Type B pancreatic cell (in vitro differentiated cells): ENCODE data around the gene KIF20B. TPM values are rescaled to one million over a fixed set of nuclear protein-coding genes. Genes with fewer than 3 reads are reported as not detected.

ENCODE experiments used
- DNase-seq: peaks from one replicate; pipeline ENCODE4 v3.0.0; 2021; ENCODE audit warnings: mixed read lengths; ENCODE audit not compliant: unreplicated experiment; ENCODE audit errors: extremely low spot score
- H3K27ac Mint-ChIP-seq: 2 replicates; pipeline ENCODE4 v1.8.0; 2021; ENCODE audit warnings: mild to moderate bottlenecking, mixed read lengths
- H3K27me3 Mint-ChIP-seq: 2 replicates; pipeline ENCODE4 v1.8.0; 2021; ENCODE audit warnings: mixed read lengths
- H3K36me3 Mint-ChIP-seq: 2 replicates; pipeline ENCODE4 v1.8.0; 2021; ENCODE audit warnings: mixed read lengths
- H3K4me1 Mint-ChIP-seq: one replicate; pipeline ENCODE4 v1.8.0; 2021; ENCODE audit warnings: mixed read lengths; ENCODE audit not compliant: unreplicated experiment
- H3K4me3 Mint-ChIP-seq: 2 replicates; pipeline ENCODE4 v1.8.0; 2021; ENCODE audit warnings: mild to moderate bottlenecking, mixed read lengths
- H3K9me3 Mint-ChIP-seq: 2 replicates; pipeline ENCODE4 v1.8.0; 2021; ENCODE audit warnings: mixed read lengths
- CTCF ChIP-seq: fragments of 200-600 bp; sonication (generic); conservative IDR thresholded peaks from 2 replicates; pipeline ENCODE4 v1.5.0; 2021; ENCODE audit warnings: antibody characterized with exemption, mild to moderate bottlenecking
- total RNA-seq: library from RNA; stranded (reverse); gene quantifications from 2 replicates; pipeline ENCODE4 v1.2.1, GENCODE V29; 2021; ENCODE audit warnings: low replicate concordance

Gene KIF20B
- total RNA-seq, 1 donor from 2014 or later: 36.9 TPM

GRCh38 chr10:89738551-89739209, 37.3 kb downstream of the KIF20B start:
- DNase-seq: no peak
- no peak overlapping the region for H3K27ac Mint-ChIP-seq
- no peaks in the 10 kb centered on the region for H3K9me3 Mint-ChIP-seq
- H3K27me3 Mint-ChIP-seq: no peaks in the 10 kb centered on the region
- no peak for TF ChIP-seq CTCF
- H3K4me1 Mint-ChIP-seq: no peaks in the 10 kb centered on the region
- H3K4me3 Mint-ChIP-seq: no peak overlapping the region
- peaks cover 20% of the 10 kb centered on the region for H3K36me3 Mint-ChIP-seq

DNA sequence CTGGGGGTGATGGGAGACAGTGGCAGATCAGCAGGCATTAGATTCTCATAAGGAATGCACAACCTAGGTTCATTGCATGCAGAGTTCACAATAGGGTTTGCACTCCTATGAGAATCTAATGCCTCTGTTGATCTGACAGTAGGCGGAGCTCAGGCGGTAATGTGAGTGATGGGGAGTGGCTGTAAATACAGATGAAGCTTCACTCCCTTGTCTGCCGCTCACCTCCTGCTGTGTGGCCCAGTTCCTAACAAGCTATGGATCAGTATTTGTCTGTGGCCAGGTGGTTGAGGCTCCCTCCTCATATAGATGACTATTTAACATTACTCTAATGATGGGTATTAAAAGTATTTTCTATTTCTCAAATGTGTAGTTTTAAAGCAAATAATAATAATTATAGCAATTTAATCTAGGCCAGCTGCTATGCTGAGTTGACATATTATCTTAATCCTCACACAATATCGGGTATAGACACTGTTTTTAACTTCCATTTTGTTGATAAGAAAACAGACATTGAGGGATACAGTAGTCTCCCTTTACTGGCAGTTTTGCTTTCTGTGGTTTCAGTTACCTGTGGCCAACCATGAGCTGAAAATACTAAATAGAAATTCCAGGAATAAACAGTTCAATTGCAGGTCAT, 39.9 kb downstream of the KIF20B start:
- H3K4me3 Mint-ChIP-seq: no peak overlapping the region
- no peaks in the 10 kb centered on the region for H3K9me3 Mint-ChIP-seq
- H3K27ac Mint-ChIP-seq: no peak overlapping the region
- no peaks in the 10 kb centered on the region for H3K4me1 Mint-ChIP-seq
- DNase-seq: no peak
- H3K36me3 Mint-ChIP-seq: peaks cover 32% of the 10 kb centered on the region
- TF ChIP-seq CTCF: no peak
- no peaks in the 10 kb centered on the region for H3K27me3 Mint-ChIP-seq

DNA sequence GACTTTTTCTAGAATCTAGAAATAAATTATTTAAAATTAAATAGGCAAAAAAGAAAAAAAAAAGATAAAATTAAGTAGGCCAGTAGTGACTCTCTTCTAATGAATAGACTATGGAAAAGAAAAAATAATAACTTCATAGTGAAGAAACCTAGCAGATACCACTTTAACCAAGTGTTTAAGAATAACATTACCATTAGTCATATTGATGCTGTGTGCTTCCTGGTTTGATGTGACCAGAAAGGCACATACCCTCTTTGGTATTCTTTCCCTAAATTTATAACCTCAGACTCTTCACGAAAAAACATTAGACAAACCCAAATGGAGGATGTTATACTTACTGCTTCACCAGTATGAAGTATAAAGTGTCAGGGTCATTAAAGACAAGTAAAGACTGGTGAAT, 42.6 kb downstream of the KIF20B start:
- DNase-seq: no peak
- H3K27me3 Mint-ChIP-seq: no peaks in the 10 kb centered on the region
- TF ChIP-seq CTCF: no peak
- no peak overlapping the region for H3K27ac Mint-ChIP-seq
- H3K36me3 Mint-ChIP-seq: peaks cover 20% of the 10 kb centered on the region
- no peaks in the 10 kb centered on the region for H3K9me3 Mint-ChIP-seq
- no peaks in the 10 kb centered on the region for H3K4me1 Mint-ChIP-seq
- no peak overlapping the region for H3K4me3 Mint-ChIP-seq

DNA sequence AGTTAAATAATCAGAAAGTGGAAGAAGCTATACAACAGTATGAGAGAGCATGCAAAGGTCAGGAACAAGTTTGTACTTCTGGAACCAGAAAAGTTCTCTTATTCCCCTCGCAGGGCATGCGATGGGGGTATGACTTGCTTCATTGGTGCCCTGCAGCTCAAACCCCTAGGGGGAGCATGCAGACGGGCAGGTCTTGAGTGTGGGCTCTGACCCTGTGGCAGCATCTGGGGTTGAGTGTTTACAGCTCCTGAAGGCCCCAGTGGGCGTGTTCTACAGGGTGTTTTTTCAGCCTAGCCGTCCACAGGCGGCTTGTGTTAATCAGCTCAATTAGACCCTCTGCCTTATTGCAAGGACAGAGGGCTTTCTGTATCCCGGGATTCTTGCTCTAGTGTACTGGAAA, 44.5 kb downstream of the KIF20B start:
- Mint-ChIP-seq H3K27ac (no peak overlapping the region), H3K4me1 (no peaks in the 10 kb centered on the region), H3K36me3 (peaks cover 20% of the 10 kb centered on the region), H3K27me3 (no peaks in the 10 kb centered on the region), H3K9me3 (no peaks in the 10 kb centered on the region), H3K4me3 (no peak overlapping the region)
- TF ChIP-seq CTCF: no peak
- DNase-seq: no peak

DNA sequence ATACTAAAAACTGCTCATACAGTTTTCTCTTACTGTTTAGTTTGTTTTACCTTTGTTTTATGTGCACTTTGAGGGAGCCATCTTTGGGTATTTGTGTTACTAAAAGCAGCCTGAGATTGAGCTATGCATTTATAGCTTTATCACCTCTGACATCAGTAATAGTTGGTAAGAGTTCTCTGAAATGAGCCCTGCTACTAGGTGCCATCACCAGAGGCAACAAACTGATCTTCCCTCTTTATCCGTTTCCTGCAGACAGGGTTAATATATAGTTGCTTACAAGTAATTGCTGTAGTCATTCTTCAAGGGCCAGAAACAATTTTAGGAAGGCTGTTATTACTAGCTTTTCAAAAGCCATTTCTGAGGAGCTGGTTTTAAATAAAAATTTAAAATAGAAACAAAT, 49.1 kb downstream of the KIF20B start:
- H3K36me3 Mint-ChIP-seq: peaks cover 18% of the 10 kb centered on the region
- H3K4me3 Mint-ChIP-seq: no peak overlapping the region
- no peak for DNase-seq
- no peaks in the 10 kb centered on the region for H3K4me1 Mint-ChIP-seq
- TF ChIP-seq CTCF: no peak
- no peaks in the 10 kb centered on the region for H3K27me3 Mint-ChIP-seq
- H3K9me3 Mint-ChIP-seq: no peaks in the 10 kb centered on the region
- no peak overlapping the region for H3K27ac Mint-ChIP-seq
